Measurements from ENCODE around the gene TDRKH.
"Not testable (repeated sequence)": the region's sequence is repeated elsewhere in the genome, so short reads cannot be mapped to it uniquely, and the experiment has no call there.

TDRKH gene

DNA sequence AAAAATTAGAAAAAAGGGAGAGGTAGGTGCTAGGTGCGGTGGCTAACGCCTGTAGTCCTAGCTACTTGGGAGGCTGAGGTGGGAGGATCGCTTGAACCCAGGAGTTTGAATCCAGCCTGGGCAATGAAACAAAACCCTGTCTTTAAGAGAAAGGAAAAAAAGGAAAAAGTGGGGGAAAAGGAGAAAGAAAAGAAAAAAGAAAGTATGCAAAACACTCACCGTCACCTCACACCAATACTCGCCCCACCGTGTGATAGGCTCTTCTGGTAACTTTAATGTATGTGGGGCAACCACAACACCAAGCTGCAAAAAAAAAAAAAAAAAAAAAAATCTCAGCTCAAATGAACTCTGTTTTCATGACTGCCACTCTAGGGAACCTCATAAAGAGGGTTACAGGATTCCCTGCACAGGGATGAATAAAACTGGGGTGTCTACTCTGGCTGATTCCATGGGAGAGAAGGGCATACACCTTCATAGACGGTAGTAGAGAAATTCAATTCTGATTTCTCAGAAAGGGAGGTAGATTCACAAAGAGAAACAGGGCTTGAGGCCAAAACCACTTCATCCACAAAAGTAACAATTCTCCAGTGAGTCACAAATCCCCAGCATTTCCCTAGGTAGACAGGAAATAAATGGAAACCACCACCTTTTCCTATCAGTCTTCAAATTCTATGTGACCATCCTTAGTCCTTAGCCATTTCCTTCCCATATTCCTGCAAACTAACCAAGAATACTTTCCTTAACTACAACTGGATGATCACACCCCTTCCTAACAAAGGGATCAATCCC lies 29.5 kb downstream of the TDRKH start:
- no peak for DNase-seq

DNA sequence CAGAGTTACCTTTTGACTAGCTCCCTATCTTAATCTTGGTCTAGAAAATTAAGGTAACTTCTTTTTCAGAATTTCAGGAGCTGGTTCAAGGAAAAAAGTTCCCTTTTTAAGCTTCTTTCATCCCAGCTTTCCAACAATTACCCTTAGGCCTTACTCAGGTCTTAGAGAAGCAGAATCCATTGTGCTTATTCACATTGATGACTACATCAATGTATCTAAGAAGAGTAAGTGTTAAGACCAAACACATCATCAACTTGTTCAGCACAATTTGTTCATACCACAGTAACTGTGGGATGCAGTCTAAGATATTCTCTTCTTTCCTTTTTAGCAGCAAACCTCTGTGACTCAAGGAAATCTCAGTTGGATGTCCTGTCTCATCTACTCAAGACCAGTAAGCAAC lies 31.1 kb downstream of the TDRKH start:
- no peak for DNase-seq

DNA sequence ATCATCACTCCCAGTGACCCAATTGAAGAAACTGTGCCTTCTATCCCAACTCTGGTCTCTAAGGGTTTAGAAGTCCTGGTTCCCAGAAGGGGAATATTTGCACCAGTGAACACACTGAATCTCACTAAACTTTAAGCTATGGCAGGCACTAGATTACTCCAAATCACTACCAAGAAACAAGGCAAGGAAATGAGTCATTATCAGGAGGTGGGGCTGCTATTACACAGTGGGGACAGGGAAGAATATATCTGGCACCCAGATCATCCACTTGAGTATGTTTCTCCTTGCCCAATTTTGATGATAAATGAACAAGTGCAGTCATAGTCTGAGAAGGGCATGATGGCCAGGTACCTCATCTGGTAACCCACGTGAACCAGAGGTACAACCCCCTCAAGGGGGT lies 34.0 kb downstream of the TDRKH start:
- DNase-seq = peak; percentile 35 to 44

DNA sequence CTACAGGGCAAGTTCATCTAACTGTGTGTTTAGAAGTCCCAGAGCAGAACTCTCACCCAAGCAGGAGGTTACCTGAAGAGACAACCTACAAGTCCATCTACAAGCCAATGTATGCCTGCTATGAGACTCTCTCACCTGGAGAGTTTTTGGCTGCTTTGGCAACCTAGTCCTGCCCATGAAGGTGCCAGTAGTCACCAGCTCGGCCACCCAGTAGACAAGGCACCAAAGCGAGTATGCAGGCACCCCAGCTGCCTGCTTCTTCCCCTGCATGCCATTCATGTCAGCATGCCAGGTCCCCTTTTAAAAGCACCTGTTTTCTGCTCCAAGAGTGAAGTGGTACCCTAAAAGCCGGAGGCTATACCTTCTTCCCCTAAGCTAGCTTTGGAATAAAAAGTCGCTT lies 48.8 kb downstream of the TDRKH start:
- no peak for DNase-seq

DNA sequence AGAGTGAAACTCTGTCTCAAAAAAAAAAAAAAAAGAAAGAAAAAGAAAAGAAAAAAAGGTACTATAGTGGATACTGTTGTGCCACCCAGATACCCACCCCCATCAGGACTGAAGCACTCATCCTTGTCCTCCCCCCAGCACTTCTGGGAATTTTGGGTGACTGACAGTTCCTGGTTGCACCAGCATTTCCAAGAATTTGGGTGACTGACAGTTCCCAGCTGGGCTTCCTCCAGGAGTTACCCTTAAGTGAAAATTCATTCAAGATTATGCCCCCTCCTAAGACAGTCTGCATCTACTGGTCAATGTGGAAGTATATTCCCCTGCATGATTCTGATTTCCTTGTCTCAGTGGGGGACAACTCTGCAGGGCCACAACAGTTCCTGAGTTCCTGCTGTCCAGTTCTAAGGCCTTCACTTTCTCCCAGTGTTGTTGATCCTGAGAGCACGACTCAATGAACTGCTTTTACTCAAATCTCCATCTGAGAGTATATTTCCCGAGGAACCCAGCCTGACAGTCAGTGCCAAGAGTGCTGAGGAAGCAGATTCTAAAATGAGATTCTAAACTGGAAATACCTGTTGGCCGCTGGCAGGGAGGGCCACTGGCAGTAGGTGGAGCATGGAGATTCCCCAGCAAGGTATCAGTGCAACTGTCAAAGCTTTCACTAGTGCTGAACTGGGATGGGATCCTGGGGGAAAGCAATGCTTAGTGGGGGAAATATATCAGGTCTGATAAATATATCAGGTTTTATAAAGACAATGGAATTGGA lies 50.5 kb downstream of the TDRKH start:
- DNase-seq = peak in 1 of 2 donors; percentile 45

DNA sequence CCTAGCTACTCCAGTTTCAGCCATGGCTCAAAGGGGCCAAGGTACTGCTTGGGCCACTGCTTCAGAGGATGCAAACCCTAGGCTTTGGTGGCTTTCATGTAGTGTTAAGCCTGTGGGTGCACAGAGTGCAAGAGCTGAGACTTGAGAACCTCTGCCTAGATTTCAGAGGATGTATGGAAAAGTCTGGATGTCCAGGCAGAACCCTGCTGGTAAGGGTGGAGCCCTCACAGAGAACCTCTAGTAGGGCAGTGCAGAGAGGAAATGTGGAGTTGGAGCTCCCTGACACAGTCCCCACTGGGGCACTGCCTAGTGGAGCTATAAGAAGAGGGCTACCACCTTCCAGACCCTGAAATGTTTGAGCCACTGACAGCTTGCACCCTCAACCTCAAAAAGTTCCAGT lies 52.8 kb downstream of the TDRKH start:
- DNase-seq = no peak

DNA sequence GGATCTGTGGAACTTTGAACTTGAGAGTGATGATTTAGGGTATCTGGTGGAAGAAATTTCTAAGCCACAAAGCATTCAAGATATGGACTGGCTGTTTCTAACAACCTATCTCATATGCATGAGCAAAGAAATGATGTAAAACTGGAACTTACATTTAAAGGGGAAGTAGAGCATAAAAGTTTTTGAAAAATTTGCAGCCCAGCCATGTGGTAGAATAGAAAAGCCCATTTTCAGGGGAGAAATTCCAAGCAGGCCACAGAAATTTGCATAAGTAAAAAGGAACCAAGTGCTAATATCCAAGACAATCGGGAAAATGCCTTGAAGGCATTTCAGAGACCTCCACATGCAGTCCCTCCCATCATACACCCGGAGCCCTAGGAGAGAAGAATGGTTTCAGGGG lies 53.3 kb downstream of the TDRKH start:
- DNase-seq = peak; percentile 76 to 82

DNA sequence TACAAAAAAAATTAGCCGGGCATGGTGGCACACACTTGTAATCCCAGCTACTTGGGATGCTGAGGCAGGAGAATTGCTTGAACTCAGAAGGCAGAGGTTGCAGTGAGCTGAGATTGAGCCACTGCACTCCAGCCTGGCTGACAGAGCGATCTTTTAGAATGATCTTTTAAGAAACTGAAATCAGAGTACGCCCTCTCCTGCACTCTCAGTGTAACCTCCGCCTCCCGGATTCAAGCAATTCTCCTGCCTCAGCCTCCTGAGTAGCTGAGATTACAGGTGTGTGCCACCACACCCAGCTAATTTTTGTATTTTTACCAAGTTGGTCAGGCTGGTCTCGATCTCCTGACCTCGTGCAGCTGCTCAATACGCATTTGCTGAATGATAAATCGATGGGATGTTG lies 56.3 kb downstream of the TDRKH start:
- not testable (repeated sequence) for DNase-seq

DNA sequence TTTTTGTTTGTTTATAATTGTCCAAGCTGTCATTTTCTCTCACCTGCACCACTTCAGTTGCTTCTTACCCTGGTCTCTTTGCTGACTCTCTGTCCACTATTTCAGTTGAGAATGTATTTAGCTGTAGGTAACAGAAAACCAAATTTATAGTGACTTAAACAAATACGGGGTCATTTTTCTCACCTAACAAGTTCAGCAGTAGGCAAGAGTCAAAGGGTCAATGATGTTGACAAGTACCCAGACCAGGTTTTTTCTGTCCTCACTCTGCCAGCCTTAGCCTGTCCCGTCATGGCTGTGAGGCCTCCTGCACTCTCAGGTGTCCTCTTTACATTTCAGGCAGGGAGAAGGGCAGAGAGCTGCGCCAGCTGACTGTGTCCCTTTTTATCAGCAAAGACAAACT lies 57.2 kb downstream of the TDRKH start:
- DNase-seq = no peak

DNA sequence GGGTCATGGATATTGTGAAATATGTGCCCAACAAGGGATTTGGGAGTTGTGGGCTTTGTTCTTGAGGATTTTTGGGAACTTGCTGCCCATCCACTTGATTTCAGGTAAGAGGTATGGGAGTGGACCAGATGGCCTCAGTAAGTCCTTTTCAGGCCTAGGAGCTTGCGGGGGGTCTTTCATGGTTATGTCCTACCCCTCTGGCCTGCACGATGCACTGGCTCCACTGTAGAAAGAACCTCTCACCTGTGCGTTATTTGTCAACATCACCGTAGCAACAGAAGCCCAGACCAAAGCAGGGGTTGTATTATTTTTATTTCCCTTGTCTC lies 60.4 kb downstream of the TDRKH start:
- DNase-seq = no peak

DNA sequence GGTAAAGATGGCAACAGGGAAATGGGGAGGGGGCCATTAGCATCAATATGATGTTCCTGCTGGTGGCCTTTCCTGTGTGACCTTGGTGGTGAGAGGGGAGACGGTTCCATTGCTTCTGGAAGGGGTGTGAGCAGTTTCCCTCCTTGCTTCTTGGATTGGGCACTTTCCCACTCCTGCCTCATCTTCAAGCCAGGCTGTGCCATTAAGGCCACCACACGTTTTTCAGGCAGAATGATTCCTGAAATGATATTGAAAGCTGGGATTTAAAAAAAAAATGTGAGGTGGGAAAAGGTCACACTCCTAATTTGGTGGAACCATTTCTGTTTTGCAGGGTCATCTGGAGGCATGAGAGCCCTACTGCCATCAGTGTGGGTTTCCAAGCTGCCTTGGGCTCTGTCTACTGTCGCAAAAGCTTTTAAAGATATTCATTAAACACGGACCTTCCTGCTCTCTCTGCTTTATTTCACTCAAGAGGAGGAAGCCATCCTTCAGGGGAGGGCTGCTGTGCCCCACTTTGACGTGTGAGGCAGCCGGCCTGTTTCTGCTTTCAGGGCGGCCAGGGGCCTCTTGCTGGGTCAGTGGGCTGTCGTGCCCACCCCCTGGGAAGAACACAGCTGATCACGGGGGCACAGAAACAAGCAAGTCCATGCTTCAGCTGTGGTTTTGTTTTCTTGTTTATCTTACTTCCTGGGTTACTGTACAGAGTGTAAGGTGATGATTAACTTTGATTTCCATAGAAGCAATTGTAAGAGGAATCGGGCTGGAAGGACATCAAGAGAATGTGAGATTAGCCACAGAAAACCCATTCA lies 60.9 kb downstream of the TDRKH start:
- no peak for DNase-seq

DNA sequence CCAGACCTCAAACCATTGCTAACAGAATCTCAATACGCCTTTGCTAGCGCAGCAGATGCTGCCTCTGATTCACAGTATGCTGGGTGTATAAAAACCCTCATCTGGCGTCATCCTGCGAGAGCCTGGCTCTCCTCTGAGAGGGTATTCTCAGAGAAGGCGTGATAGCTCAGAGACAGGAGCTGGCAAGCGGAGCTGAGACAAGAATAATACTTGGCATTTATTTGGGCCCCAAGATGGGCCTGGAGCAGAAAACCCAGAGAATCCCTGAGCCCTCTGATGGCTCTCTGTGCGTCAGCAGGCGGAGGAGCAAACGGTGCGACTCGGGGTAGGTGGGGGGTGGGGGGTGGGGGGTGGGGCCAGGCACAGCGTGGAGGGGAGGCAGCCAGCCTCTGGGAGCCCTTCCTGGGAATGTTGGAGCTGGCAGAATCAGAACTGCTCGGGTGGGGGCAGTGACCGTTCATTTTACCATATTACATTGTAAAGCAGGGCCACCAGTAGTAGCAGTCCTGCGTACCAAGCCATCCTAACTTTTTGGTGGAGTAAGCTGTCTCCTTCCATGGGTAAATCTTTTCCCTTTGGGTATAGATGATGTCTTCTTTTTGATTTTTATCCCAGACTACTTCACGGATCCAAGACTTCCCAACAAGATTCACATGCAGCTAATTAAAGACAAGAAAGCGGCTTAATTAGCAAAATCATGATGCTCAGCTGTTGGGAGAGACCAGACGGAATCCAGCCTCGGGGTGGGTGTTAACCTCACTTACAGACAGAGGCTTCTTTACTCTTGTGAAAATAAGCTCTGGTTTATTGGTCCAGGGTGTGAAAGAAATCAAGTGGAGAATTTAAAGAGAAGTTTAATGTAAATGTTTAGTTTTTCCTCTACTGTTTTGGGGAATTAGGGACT lies 61.9 kb downstream of the TDRKH start:
- no peak for DNase-seq

DNA sequence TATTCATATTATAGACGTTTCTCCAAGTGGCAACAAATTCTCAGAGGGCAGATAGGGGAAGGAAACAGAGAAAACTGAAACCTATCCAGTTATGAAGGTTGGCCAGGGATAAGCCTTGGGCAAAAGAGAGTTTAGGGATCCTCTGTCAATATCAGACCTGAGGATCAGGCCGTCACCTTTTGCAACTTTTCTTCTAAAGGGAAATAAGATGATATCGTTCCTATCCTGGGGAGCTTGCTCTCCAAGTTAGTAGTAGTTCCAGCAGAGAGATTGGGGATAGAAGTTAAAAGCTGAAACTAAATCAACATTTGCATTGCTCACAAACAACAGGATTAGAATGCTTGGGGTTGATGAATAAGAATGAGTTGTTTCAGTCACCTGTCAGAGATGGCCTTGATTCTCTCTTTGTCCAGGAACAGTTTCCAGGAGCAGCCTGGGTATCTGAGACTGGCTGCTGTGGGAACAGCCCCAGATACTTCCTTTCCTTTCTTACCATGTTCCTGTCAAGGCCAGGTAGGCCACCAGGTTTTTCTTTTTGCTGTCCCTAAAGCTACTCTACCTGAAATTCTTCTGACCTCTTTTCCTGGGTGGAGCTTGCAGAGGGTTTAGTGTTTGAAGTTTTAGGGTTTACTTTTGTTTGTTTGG lies 66.5 kb downstream of the TDRKH start:
- no peak for DNase-seq
